HepG2 (cell line): ENCODE measurements around the gene DBN1. TPM values are rescaled to one million over a fixed set of nuclear protein-coding genes. Genes with fewer than 3 reads are reported as not detected.
A peak's percentile ranks its signal among the peaks of the same experiment; 100 is the strongest.

Experiments
- ATAC-seq: fragments of 200-7000 bp; cut with Tn5 transposase; 3 replicates; pipeline ENCODE4 v1.9.1; 2020; ENCODE audit warnings: mild to moderate bottlenecking, moderate library complexity
- BruUV-seq: library from RNA; stranded (reverse); fragments of 400-500 nt; replicated peaks from 2 replicates; lab custom pipeline; 2021; lab: Mats Ljungman, UMichigan
- CTCF ChIA-PET: fragments of 300-600 bp; formaldehyde crosslinking; extraction: SDS; loops from one replicate; lab custom pipeline; 2021; ENCODE audit warnings: low total read pairs, inconsistent platforms, low intra/inter-chr PET ratio; lab: Yijun Ruan, JAX
- POLR2A ChIA-PET: fragments of 350-600 bp; sonication (Branson Sonifier 250); formaldehyde crosslinking; loops from one replicate; lab custom pipeline; 2020; ENCODE audit warnings: antibody characterized with exemption, inconsistent platforms; lab: Yijun Ruan, JAX
- DNase-seq: peaks from one replicate; pipeline ENCODE4 v3.0.0-alpha.2; 2015; ENCODE audit warnings: low spot score
- FAIRE-seq: peaks from 3 replicates; lab custom pipeline; 2011; peaks lifted over from hg19 to GRCh38; lab: Jason Lieb, UNC
- H2AFZ ChIP-seq: one replicate; pipeline ENCODE4 v1.6.1; 2011; ENCODE audit warnings: low read length, inconsistent platforms
- H3K27ac ChIP-seq: fragments of 300-600 bp; 3 replicates; pipeline ENCODE4 v1.8.0; 2011; ENCODE audit warnings: mixed run types, mild to moderate bottlenecking, mixed read lengths, low read length, inconsistent platforms; ENCODE audit not compliant: insufficient read depth; ENCODE audit errors: extremely low read length
- H3K27me3 ChIP-seq, 2 experiments: fragments of 200-600 bp in 1 of 2; 2 replicates in 1 of 2; 3 replicates in 1 of 2; pipeline versions ENCODE4 v1.6.0 to v1.8.0; 2011; ENCODE audit warnings: low read length in 2 of 2, mild to moderate bottlenecking in 2 of 2, moderate library complexity in 2 of 2, inconsistent platforms in 1 of 2; ENCODE audit not compliant: insufficient read depth in 2 of 2, control insufficient read depth in 1 of 2
- H3K36me3 ChIP-seq, 2 experiments: fragments of 200-600 bp in 1 of 2; replicated peaks in 1 of 2; 2 replicates in 1 of 2; 3 replicates in 1 of 2; pipeline versions ENCODE4 v1.5.1 to v1.8.0; 2011; ENCODE audit warnings: low read length in 2 of 2, inconsistent platforms in 1 of 2; ENCODE audit not compliant: insufficient read depth in 2 of 2, control insufficient read depth in 1 of 2
- H3K4me1 ChIP-seq: 2 replicates; pipeline ENCODE4 v1.5.1; 2012; ENCODE audit warnings: low read length, inconsistent platforms; ENCODE audit not compliant: insufficient read depth
- H3K4me2 ChIP-seq: 2 replicates; pipeline ENCODE4 v1.6.0; 2011; ENCODE audit warnings: low read depth, low read length, inconsistent platforms
- H3K4me3 ChIP-seq, 3 experiments: fragments of 200-600 bp in 1 of 3; sonication (generic), shearing (Covaris generic) in 1 of 3; replicated peaks in 1 of 3; 2 replicates each; pipeline ENCODE4 v1.5.1; 2011 to 2016; ENCODE audit warnings: low read length in 3 of 3, inconsistent platforms in 2 of 3, low read depth in 2 of 3, mild to moderate bottlenecking in 2 of 3, control low read depth in 1 of 3, mixed read lengths in 1 of 3; ENCODE audit not compliant: insufficient read depth in 1 of 3
- H3K79me2 ChIP-seq: one replicate; pipeline ENCODE4 v1.6.1; 2011; ENCODE audit warnings: low read length, inconsistent platforms; ENCODE audit not compliant: insufficient read depth
- H3K9ac ChIP-seq: 2 replicates; pipeline ENCODE4 v1.6.0; 2011; ENCODE audit warnings: mild to moderate bottlenecking, low read depth, low read length, inconsistent platforms; ENCODE audit not compliant: insufficient read depth
- H3K9me3 ChIP-seq: 2 replicates; pipeline ENCODE4 v1.5.1; 2012; ENCODE audit warnings: mild to moderate bottlenecking, low read length
- H4K20me1 ChIP-seq: 2 replicates; pipeline ENCODE4 v1.6.0; 2011; ENCODE audit warnings: inconsistent platforms, mild to moderate bottlenecking, low read length, moderate library complexity; ENCODE audit not compliant: insufficient read depth
- AGO1 ChIP-seq: fragments of 200-400 bp; formaldehyde crosslinking; IDR thresholded peaks from 2 replicates; pipeline ENCODE4 v1.6.1; 2017; ENCODE audit warnings: mild to moderate bottlenecking, low read depth, low read length, moderate library complexity; ENCODE audit not compliant: poor library complexity, severe bottlenecking
- BRF2 ChIP-seq: sonication (generic); formaldehyde crosslinking; IDR thresholded peaks from 2 replicates; pipeline ENCODE4 v1.8.1; 2022; ENCODE audit warnings: mild to moderate bottlenecking, missing genetic modification reagents
- FIP1L1 ChIP-seq: fragments of 200-400 bp; formaldehyde crosslinking; IDR thresholded peaks from 2 replicates; pipeline ENCODE4 v1.6.1; 2018; ENCODE audit warnings: low read depth, mild to moderate bottlenecking, low read length, moderate library complexity, borderline replicate concordance; ENCODE audit not compliant: insufficient read depth
- HOXA3 ChIP-seq: sonication (generic); formaldehyde crosslinking; IDR thresholded peaks from 2 replicates; pipeline ENCODE4 v1.5.0; 2020; ENCODE audit warnings: missing genetic modification reagents
- ZBTB38 ChIP-seq: sonication (generic); formaldehyde crosslinking; IDR thresholded peaks from 2 replicates; pipeline ENCODE4 v1.5.1; 2020; ENCODE audit warnings: mild to moderate bottlenecking, missing genetic modification reagents
- ZBTB7B ChIP-seq: sonication (generic); formaldehyde crosslinking; IDR thresholded peaks from 2 replicates; pipeline ENCODE4 v1.4.0; 2020; ENCODE audit warnings: missing genetic modification reagents
- ZNF160 ChIP-seq: sonication (generic); formaldehyde crosslinking; IDR thresholded peaks from 2 replicates; pipeline ENCODE4 v1.8.0; 2022; ENCODE audit warnings: mild to moderate bottlenecking, inconsistent platforms, missing genetic modification reagents
- ZNF292 ChIP-seq: sonication (generic); formaldehyde crosslinking; IDR thresholded peaks from 2 replicates; pipeline ENCODE4 v1.8.1; 2022; ENCODE audit warnings: mild to moderate bottlenecking, low read depth, missing genetic modification reagents, borderline replicate concordance
- ZNF841 ChIP-seq: sonication (generic); formaldehyde crosslinking; IDR thresholded peaks from 2 replicates; pipeline ENCODE4 v1.8.1; 2023; ENCODE audit warnings: missing genetic modification reagents, borderline replicate concordance
- WGBS: methylation state at CpG from one replicate; pipeline ENCODE4 v1.1.6; 2017; ENCODE audit warnings: low lambda C conversion rate; 5-methylcytosine and 5-hydroxymethylcytosine counted together
- in situ Hi-C: cut with HindIII; loops from 2 replicates; pipeline ENCODE4 v1.10.0; 2017; ENCODE audit warnings: low pct_unique_long_range_greater_than_20kb; ENCODE audit not compliant: extremely low pct_ligation_motif_present
- intact Hi-C: fragments of 100-400 bp; cut with micrococcal nuclease; formaldehyde crosslinking; loops from one replicate; pipeline ENCODE4 v1.10.0; 2022; ENCODE audit not compliant: unreplicated experiment
- polyA plus RNA-seq, 8 experiments: library from polyadenylated mRNA; depleted of rRNA in 3 of 8; stranded (reverse) in 7 of 8; unstranded in 1 of 8; fragments of >200 nt; fragmentation: Illumina TruSeq in 4 of 8; extraction: Trizol in 4 of 8; gene quantifications; 2 replicates each; pipeline versions ENCODE4 v1.2.1 to v1.2.3, GENCODE V29; 2011 to 2016; ENCODE audit warnings: low read depth in 4 of 8, missing spikeins in 1 of 8, mixed read lengths in 1 of 8; ENCODE audit not compliant: insufficient read depth in 1 of 8
- total RNA-seq, 5 experiments: library from RNA; depleted of rRNA; stranded (reverse); fragments of >200 nt; fragmentation: Illumina TruSeq; extraction: Trizol; gene quantifications; 2 replicates each; pipeline ENCODE4 v1.2.3, GENCODE V29; 2016; ENCODE audit warnings: low read depth in 1 of 5
- TF ChIP-seq, protein P1 (sequence below): sonication (generic); formaldehyde crosslinking; IDR thresholded peaks from 2 replicates; pipeline ENCODE4 v1.5.0; 2020; ENCODE audit warnings: mild to moderate bottlenecking, missing genetic modification reagents, borderline replicate concordance
- TF ChIP-seq, protein P2 (sequence below): IDR thresholded peaks from 2 replicates; pipeline ENCODE4 v1.6.1; 2016; ENCODE audit warnings: low read depth
- TF ChIP-seq, protein P3 (sequence below): sonication (generic); formaldehyde crosslinking; IDR thresholded peaks from 2 replicates; pipeline ENCODE4 v1.4.0; 2020; ENCODE audit warnings: mild to moderate bottlenecking, missing genetic modification reagents

Gene DBN1
- total and polyA plus RNA-seq, 2 of the 13 experiments (the other 11 are each of a cell fraction or from before 2014, with no cell fraction given) = 27.0 to 37.3 TPM

DNA sequence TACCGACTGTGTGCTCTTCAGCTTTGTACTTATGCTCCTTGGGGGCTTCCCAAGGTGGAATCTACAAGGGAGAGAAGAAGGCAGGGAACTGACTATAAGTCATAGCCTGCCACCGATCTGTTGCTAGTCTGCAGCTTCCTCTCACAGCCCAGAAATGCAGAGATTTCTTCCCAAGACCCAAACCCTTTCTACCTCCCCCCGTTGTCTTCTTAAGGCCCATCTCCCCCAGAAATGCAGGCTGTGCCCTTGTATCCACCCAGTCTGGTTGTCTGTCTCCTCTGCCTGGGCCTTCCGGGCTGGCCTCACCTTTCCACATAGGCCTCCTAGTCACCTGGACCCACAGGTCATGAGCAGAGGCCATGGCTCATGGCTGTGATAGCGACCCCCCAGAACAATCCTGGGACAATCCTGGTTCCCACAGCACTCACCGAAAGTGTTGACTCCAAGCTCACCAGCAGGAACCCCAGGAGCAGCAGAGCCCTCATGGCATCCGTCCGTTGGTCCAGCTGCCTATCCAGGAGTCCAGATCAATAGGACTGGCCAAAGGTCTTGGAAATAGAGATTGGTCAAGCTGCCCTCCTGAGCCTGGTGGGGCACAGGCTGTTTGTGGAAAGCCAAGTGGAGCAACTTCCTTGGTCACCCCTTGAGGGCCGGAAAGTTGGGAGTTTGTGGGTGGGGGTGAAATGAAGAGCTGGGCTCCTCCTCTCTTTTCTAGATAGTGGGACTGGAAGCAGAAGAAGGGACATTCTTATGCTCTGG lies 64.2 kb downstream of the DBN1 start, which contains the start of gene F12:
Gene F12, minus strand, starts transcription at position 522 of the 759 bp plus-strand sequence. Its CDS starts 37 bp downstream, at position 485.
- POLR2A ChIA-PET = interaction anchor here (0.8 to 2.7 kb wide), 11 partner anchors 10 to 55 kb away, joined by 3 to 22 read pairs (median 5); partner anchors contain the start of gene GRK6
- TF ChIP-seq, protein P1, sequence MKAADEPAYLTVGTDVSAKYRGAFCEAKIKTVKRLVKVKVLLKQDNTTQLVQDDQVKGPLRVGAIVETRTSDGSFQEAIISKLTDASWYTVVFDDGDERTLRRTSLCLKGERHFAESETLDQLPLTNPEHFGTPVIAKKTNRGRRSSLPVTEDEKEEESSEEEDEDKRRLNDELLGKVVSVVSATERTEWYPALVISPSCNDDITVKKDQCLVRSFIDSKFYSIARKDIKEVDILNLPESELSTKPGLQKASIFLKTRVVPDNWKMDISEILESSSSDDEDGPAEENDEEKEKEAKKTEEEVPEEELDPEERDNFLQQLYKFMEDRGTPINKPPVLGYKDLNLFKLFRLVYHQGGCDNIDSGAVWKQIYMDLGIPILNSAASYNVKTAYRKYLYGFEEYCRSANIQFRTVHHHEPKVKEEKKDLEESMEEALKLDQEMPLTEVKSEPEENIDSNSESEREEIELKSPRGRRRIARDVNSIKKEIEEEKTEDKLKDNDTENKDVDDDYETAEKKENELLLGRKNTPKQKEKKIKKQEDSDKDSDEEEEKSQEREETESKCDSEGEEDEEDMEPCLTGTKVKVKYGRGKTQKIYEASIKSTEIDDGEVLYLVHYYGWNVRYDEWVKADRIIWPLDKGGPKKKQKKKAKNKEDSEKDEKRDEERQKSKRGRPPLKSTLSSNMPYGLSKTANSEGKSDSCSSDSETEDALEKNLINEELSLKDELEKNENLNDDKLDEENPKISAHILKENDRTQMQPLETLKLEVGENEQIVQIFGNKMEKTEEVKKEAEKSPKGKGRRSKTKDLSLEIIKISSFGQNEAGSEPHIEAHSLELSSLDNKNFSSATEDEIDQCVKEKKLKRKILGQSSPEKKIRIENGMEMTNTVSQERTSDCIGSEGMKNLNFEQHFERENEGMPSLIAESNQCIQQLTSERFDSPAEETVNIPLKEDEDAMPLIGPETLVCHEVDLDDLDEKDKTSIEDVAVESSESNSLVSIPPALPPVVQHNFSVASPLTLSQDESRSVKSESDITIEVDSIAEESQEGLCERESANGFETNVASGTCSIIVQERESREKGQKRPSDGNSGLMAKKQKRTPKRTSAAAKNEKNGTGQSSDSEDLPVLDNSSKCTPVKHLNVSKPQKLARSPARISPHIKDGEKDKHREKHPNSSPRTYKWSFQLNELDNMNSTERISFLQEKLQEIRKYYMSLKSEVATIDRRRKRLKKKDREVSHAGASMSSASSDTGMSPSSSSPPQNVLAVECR (CRISPR knock-in tag) = peak; percentile 42; the same call in 1 of the 2 replicates
- TF ChIP-seq ZNF292 (peak; percentile 86; the same call in 1 of the 2 replicates), AGO1 (no peak), ZBTB38 (CRISPR knock-in tag) (0 out of 2 replicates have a peak, but pooled peaks have one; percentile 21), ZBTB7B (CRISPR knock-in tag) (no peak), ZNF841 (CRISPR knock-in tag) (no peak), HOXA3 (peak; percentile 57; the same call in 1 of the 2 replicates), ZNF160 (no peak), BRF2 (CRISPR knock-in tag) (no peak), FIP1L1 (no peak)
- TF ChIP-seq, protein P2, sequence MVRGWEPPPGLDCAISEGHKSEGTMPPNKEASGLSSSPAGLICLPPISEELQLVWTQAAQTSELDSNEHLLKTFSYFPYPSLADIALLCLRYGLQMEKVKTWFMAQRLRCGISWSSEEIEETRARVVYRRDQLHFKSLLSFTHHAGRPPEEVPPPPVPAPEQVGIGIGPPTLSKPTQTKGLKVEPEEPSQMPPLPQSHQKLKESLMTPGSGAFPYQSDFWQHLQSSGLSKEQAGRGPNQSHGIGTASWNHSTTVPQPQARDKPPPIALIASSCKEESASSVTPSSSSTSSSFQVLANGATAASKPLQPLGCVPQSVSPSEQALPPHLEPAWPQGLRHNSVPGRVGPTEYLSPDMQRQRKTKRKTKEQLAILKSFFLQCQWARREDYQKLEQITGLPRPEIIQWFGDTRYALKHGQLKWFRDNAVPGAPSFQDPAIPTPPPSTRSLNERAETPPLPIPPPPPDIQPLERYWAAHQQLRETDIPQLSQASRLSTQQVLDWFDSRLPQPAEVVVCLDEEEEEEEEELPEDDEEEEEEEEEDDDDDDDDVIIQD (CRISPR knock-in tag) = no peak
- TF ChIP-seq, protein P3, sequence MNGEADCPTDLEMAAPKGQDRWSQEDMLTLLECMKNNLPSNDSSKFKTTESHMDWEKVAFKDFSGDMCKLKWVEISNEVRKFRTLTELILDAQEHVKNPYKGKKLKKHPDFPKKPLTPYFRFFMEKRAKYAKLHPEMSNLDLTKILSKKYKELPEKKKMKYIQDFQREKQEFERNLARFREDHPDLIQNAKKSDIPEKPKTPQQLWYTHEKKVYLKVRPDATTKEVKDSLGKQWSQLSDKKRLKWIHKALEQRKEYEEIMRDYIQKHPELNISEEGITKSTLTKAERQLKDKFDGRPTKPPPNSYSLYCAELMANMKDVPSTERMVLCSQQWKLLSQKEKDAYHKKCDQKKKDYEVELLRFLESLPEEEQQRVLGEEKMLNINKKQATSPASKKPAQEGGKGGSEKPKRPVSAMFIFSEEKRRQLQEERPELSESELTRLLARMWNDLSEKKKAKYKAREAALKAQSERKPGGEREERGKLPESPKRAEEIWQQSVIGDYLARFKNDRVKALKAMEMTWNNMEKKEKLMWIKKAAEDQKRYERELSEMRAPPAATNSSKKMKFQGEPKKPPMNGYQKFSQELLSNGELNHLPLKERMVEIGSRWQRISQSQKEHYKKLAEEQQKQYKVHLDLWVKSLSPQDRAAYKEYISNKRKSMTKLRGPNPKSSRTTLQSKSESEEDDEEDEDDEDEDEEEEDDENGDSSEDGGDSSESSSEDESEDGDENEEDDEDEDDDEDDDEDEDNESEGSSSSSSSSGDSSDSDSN (CRISPR knock-in tag) = peak; percentile 42; the same call in 1 of the 2 replicates

More for the DNA sequence above, 64.2 kb downstream of the DBN1 start, which contains the start of gene F12:
- Histone ChIP-seq H3K4me2 (peak within 1 kb of the TSS; percentile 60), H2AFZ (no peak within 1 kb of the TSS), H4K20me1 (no peaks in the 10 kb centered on the region), H3K27ac (peak within 1 kb of the TSS; percentile 61), H3K27me3 (0 out of 5 replicates have a peak, but pooled peaks cover 0 to 3% of the 10 kb centered on the region in 2 experiments), H3K9ac (peak within 1 kb of the TSS; percentile 20), H3K79me2 (no peaks in the 10 kb centered on the region), H3K4me3 (peak within 1 kb of the TSS in 1 of 3 experiments; percentile 48; a peak in 1 of 6 replicates), H3K36me3 (no peaks in the 10 kb centered on the region), H3K4me1 (peaks cover 40% of the 10 kb centered on the region), H3K9me3 (no peaks in the 10 kb centered on the region)
- in situ Hi-C loops = no loop called here
- FAIRE-seq (peak; percentile 60), ATAC-seq (peak; percentile 88), DNase-seq (peak; percentile 41)
- 14% methylated on average over 4 of the region's 9 CpGs for WGBS
- BruUV-seq = TSS peak; percentile 51
- intact Hi-C loops = no loop called here
- CTCF ChIA-PET = no interaction called here
